H1 (cell line): Measurements from ENCODE around the gene SGSH. TPM values are rescaled to one million over a fixed set of nuclear protein-coding genes. Genes with fewer than 3 reads are reported as not detected.

Experiments
- JUN ChIP-seq: IDR thresholded peaks from 2 replicates; pipeline ENCODE4 v1.6.1; 2011; ENCODE audit warnings: low read depth, mild to moderate bottlenecking, improper control_type of control experiment, low read length
- polyA plus RNA-seq, 7 experiments: library from polyadenylated mRNA; depleted of rRNA in 3 of 7; stranded (reverse) in 5 of 7; unstranded in 2 of 7; fragments of >200 nt in 5 of 7; fragments of 200-250 nt in 2 of 7; gene quantifications; 1 replicate in 5 of 7; 2 replicates in 1 of 7; 4 replicates in 1 of 7; pipeline versions ENCODE4 v1.2.1 to v1.2.3, GENCODE V29; 2011 to 2013; ENCODE audit warnings: missing spikeins in 2 of 7, mixed read lengths in 2 of 7
- total RNA-seq: library from RNA; stranded (reverse); fragmentation: NEBNext Ultra II Directional; extraction: Animal tissue kit (Norgen Biotek cat#: 25700); gene quantifications from 2 replicates; pipeline ENCODE4 v1.2.1, GENCODE V29; 2021

Gene SGSH
- total and polyA plus RNA-seq, 2 of the 8 experiments (the other 6 are each of a cell fraction or from before 2014, with no cell fraction given): 18.0 to 19.6 TPM

- TF ChIP-seq JUN: no peak
Measured at GRCh38 chr17:80222376-80223141, 2.4 kb upstream of the SGSH start (continued).
